Sigmoid colon (tissue), 7 donors: Measurements from ENCODE around the gene SNCB. TPM values are rescaled to one million over a fixed set of nuclear protein-coding genes. Genes with fewer than 3 reads are reported as not detected.

Experiments
- DNase-seq: peaks from one replicate; pipeline ENCODE4 v3.0.0-alpha.2; 2019
- H3K27ac ChIP-seq, 4 donors: fragments of 200-600 bp; sonication (generic); one replicate each; pipeline ENCODE4 v1.5.1; 2016 to 2019; ENCODE audit warnings: mild to moderate bottlenecking in 1 of 4
- H3K27me3 ChIP-seq, 3 donors: fragments of 200-600 bp; sonication (generic); one replicate each; pipeline ENCODE4 v1.5.1; 2019; ENCODE audit warnings: mild to moderate bottlenecking in 1 of 3
- H3K36me3 ChIP-seq, 4 donors: fragments of 200-600 bp; sonication (generic); one replicate each; pipeline ENCODE4 v1.5.1; 2016 to 2019
- H3K4me1 ChIP-seq, 4 donors: fragments of 200-600 bp; sonication (generic); one replicate each; pipeline ENCODE4 v1.5.1; 2017 to 2019
- H3K4me3 ChIP-seq, 4 donors: fragments of 200-600 bp; sonication (generic); one replicate each; pipeline ENCODE4 v1.5.1; 2017 to 2019; ENCODE audit warnings: mild to moderate bottlenecking in 2 of 4, moderate library complexity in 1 of 4
- H3K9me3 ChIP-seq, 4 donors: fragments of 200-600 bp in 3 of 4; sonication (generic) in 3 of 4; one replicate each; pipeline versions ENCODE4 v1.5.1 to v1.6.1; 2013 to 2019
- CTCF ChIP-seq, 4 experiments: fragments of 450-650 bp in 3 of 4; fragments of 200-600 bp in 1 of 4; IDR thresholded peaks; one replicate each; pipeline ENCODE4 v1.5.1; 2016 to 2019; ENCODE audit warnings: antibody characterized with exemption in 4 of 4, mild to moderate bottlenecking in 3 of 4, moderate library complexity in 2 of 4
- EP300 ChIP-seq, 4 donors: sonication (generic); formaldehyde crosslinking; IDR thresholded peaks; one replicate each; pipeline ENCODE4 v1.6.1; 2017; ENCODE audit warnings: antibody characterized with exemption in 4 of 4
- POLR2A ChIP-seq, 2 donors: fragments of 450-650 bp; IDR thresholded peaks; one replicate each; pipeline ENCODE4 v1.6.1; 2016; ENCODE audit warnings: antibody characterized with exemption in 2 of 2, mild to moderate bottlenecking in 2 of 2, moderate library complexity in 2 of 2
- POLR2AphosphoS5 ChIP-seq, 4 donors: sonication (generic); formaldehyde crosslinking; IDR thresholded peaks; one replicate each; pipeline ENCODE4 v1.6.1; 2017; ENCODE audit warnings: antibody characterized with exemption in 4 of 4
- WGBS, 2 donors: extraction: QIAGEN DNeasy Blood & Tissue Kit; methylation state at CpG; one replicate each; pipeline ENCODE4 v1.1.7; 2013; 5-methylcytosine and 5-hydroxymethylcytosine counted together
- intact Hi-C: fragments of 100-400 bp; cut with DNase I; formaldehyde crosslinking; loops from one replicate; pipeline ENCODE4 v1.15.1; 2023
- polyA plus RNA-seq, 3 donors: library from polyadenylated mRNA; stranded (reverse); fragments of 200-250 nt; gene quantifications; one replicate each; pipeline ENCODE4 v1.2.3, GENCODE V29; 2013
- total RNA-seq, 4 donors: library from RNA; depleted of rRNA; stranded (reverse); fragments of >200 nt; gene quantifications; one replicate each; pipeline ENCODE4 v1.1.0, GENCODE V29; 2016
- donor health status: healthy with polysubstance abuse.
- donor health status: Bipolar disorder and iron deficiency.
- donor health status: healthy.

Gene SNCB
- total and polyA plus RNA-seq, 7 donors = 0.23 to 2.2 TPM; not detected in 5

GRCh38 chr5:176587398-176587797 is 42.9 kb downstream of the SNCB start:
- intact Hi-C loops = no loop called here
- no peak for DNase-seq
- H3K4me1 ChIP-seq = no peaks in the 10 kb centered on the region
- peaks cover 4 to 14% (median 11%) of the 10 kb centered on the region in 4 donors for H3K9me3 ChIP-seq
- no peak overlapping the region for H3K4me3 ChIP-seq
- no peaks in the 10 kb centered on the region for H3K27me3 ChIP-seq
- WGBS, 2 donors = 53 to 82% methylated on average over 7 of the region's 7 CpGs
- H3K27ac ChIP-seq = no peak overlapping the region
- no peak for TF ChIP-seq CTCF (IDR thresholded peaks at IDR 0.05)
- TF ChIP-seq POLR2A (IDR thresholded peaks at IDR 0.05) = no peak
- no peak for TF ChIP-seq POLR2AphosphoS5 (IDR thresholded peaks at IDR 0.05)
- TF ChIP-seq EP300 (IDR thresholded peaks at IDR 0.05) = no peak
- no peaks in the 10 kb centered on the region for H3K36me3 ChIP-seq

GRCh38 chr5:176583076-176583475 is 47.3 kb downstream of the SNCB start:
- TF ChIP-seq CTCF (IDR thresholded peaks at IDR 0.05) (no peak), POLR2A (IDR thresholded peaks at IDR 0.05) (no peak), EP300 (IDR thresholded peaks at IDR 0.05) (no peak), POLR2AphosphoS5 (IDR thresholded peaks at IDR 0.05) (no peak)
- Histone ChIP-seq H3K9me3 (peaks cover 4 to 14% (median 11%) of the 10 kb centered on the region in 4 donors), H3K27ac (no peak overlapping the region), H3K4me3 (no peak overlapping the region), H3K27me3 (no peaks in the 10 kb centered on the region), H3K4me1 (no peaks in the 10 kb centered on the region), H3K36me3 (no peaks in the 10 kb centered on the region)
- 89 to 90% methylated on average over 4 of the region's 4 CpGs for WGBS, 2 donors
- no peak for DNase-seq
- intact Hi-C loops = no loop called here

- no peaks in the 10 kb centered on the region for H3K36me3 ChIP-seq
- 93 to 94% methylated on average over 12 of the region's 12 CpGs for WGBS, 2 donors
- intact Hi-C loops = no loop called here
These were observed 49.0 kb downstream of the SNCB start for GRCh38 chr5:176581361-176581760.

GRCh38 chr5:176579323-176579722 is 51.0 kb downstream of the SNCB start:
- intact Hi-C loops = loop anchor here (10.0 kb wide), 2 partner anchors 65 to 165 kb away; partner anchors contain the start of genes CLTB and TSPAN17
- Histone ChIP-seq H3K36me3 (no peaks in the 10 kb centered on the region), H3K9me3 (peaks cover 0 to 2% (median 0%) of the 10 kb centered on the region in 4 donors), H3K4me3 (no peak overlapping the region), H3K4me1 (no peaks in the 10 kb centered on the region), H3K27me3 (peaks cover 0 to 13% (median 0%) of the 10 kb centered on the region in 3 donors), H3K27ac (no peak overlapping the region)
- DNase-seq = no peak
- WGBS, 2 donors = 78 to 88% methylated on average over 4 of the region's 4 CpGs
- TF ChIP-seq CTCF (IDR thresholded peaks at IDR 0.05) (no peak), EP300 (IDR thresholded peaks at IDR 0.05) (no peak), POLR2A (IDR thresholded peaks at IDR 0.05) (no peak), POLR2AphosphoS5 (IDR thresholded peaks at IDR 0.05) (no peak)

More at GRCh38 chr5:176581361-176581760, 49.0 kb downstream of the SNCB start:
- DNase-seq = no peak
- TF ChIP-seq EP300 (IDR thresholded peaks at IDR 0.05) = no peak
- no peak for TF ChIP-seq POLR2A (IDR thresholded peaks at IDR 0.05)
- TF ChIP-seq CTCF (IDR thresholded peaks at IDR 0.05) = no peak
- no peak for TF ChIP-seq POLR2AphosphoS5 (IDR thresholded peaks at IDR 0.05)
- Histone ChIP-seq H3K27me3 (no peaks in the 10 kb centered on the region), H3K4me1 (no peaks in the 10 kb centered on the region), H3K9me3 (peaks cover 4 to 14% (median 11%) of the 10 kb centered on the region in 4 donors), H3K27ac (no peak overlapping the region), H3K4me3 (no peak overlapping the region)

- intact Hi-C loops = loop anchor here (10.0 kb wide), 2 partner anchors 66 to 164 kb away; partner anchors contain the start of genes CLTB and TSPAN17
- Histone ChIP-seq H3K36me3 (no peaks in the 10 kb centered on the region), H3K27me3 (peaks cover 0 to 13% (median 0%) of the 10 kb centered on the region in 3 donors), H3K27ac (no peak overlapping the region), H3K4me1 (no peaks in the 10 kb centered on the region), H3K9me3 (no peaks in the 10 kb centered on the region), H3K4me3 (no peak overlapping the region)
- no peak for TF ChIP-seq POLR2AphosphoS5 (IDR thresholded peaks at IDR 0.05)
- TF ChIP-seq CTCF (IDR thresholded peaks at IDR 0.05) = peak in 1 of 4 experiments; percentile 35
- WGBS, 2 donors = 44 to 50% methylated on average over 15 of the region's 15 CpGs
- DNase-seq = no peak
These were observed 51.9 kb downstream of the SNCB start for GRCh38 chr5:176578391-176578808.
